Cardiac muscle cell (in vitro differentiated cells and primary cell): Measurements from ENCODE around the gene LRP1B. TPM values are rescaled to one million over a fixed set of nuclear protein-coding genes. Genes with fewer than 3 reads are reported as not detected.
"Not testable (repeated sequence)": the region's sequence is repeated elsewhere in the genome, so short reads cannot be mapped to it uniquely, and the experiment has no call there.

Experiments
- DNase-seq, 2 donors: peaks; one replicate each; pipeline versions ENCODE4 v3.0.0 to v3.0.0-alpha.2; 2010 to 2017; ENCODE audit warnings: low read depth in 1 of 2, low spot score in 1 of 2
- H3K27ac ChIP-seq: fragments of 200-600 bp; sonication (generic); 2 replicates; pipeline ENCODE4 v1.5.1; 2016
- H3K27me3 ChIP-seq: fragments of 200-600 bp; sonication (generic); 2 replicates; pipeline ENCODE4 v1.6.0; 2016; ENCODE audit warnings: control low read depth
- H3K36me3 ChIP-seq: fragments of 200-600 bp; sonication (generic); 2 replicates; pipeline ENCODE4 v1.5.1; 2016; ENCODE audit warnings: control low read depth
- H3K4me1 ChIP-seq: fragments of 200-600 bp; sonication (generic); 2 replicates; pipeline ENCODE4 v1.8.1; 2017; ENCODE audit warnings: low read depth, mild to moderate bottlenecking, mixed run types
- H3K4me3 ChIP-seq: fragments of 200-600 bp; sonication (generic); 2 replicates; pipeline ENCODE4 v1.5.1; 2016; ENCODE audit warnings: mild to moderate bottlenecking
- H3K9me3 ChIP-seq: fragments of 200-600 bp; sonication (generic); 2 replicates; pipeline ENCODE4 v1.5.1; 2017; ENCODE audit warnings: low read depth, mild to moderate bottlenecking, control low read depth
- polyA plus RNA-seq: library from polyadenylated mRNA; unstranded; fragments of >200 nt; fragmentation: Nextera tagmentation; extraction: Ambion mirVana; gene quantifications from 2 replicates; pipeline ENCODE4 v1.2.1, GENCODE V29; 2016
- total RNA-seq: library from RNA; depleted of rRNA; stranded (reverse); fragments of >200 nt; gene quantifications from 2 replicates; pipeline ENCODE4 v1.2.3, GENCODE V29; 2016
- TF ChIP-seq, protein P1 (sequence below): IDR thresholded peaks from 2 replicates; pipeline ENCODE4 v1.5.1; 2012; ENCODE audit warnings: low read depth, mild to moderate bottlenecking, low read length

The LRP1B gene
- total and polyA plus RNA-seq, 2 experiments from 2014 or later = 1.2 to 2.5 TPM

DNA sequence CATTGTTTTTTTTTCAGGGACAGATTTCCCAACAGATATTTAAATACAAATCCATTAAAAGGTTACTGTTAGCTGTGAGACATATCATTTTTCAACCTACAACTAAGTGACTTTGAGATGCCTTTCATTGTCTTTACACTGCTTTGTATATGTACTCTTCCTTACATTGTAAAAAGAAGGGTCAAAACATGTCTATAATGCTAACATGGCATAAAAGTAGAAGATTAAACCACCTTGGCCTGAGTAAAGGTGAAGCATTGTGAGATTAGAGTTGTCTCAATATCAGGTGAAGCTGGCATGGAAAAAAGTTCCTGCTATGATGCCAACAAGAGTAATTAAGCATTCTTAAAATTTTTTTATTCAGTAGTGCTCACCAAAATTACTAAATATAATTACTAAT is 1842.1 kb downstream of the LRP1B start:
- Histone ChIP-seq H3K4me3 (no peak overlapping the region), H3K27me3 (no peaks in the 10 kb centered on the region), H3K9me3 (no peaks in the 10 kb centered on the region), H3K27ac (no peak overlapping the region), H3K36me3 (no peaks in the 10 kb centered on the region), H3K4me1 (no peaks in the 10 kb centered on the region)
- TF ChIP-seq, protein P1, sequence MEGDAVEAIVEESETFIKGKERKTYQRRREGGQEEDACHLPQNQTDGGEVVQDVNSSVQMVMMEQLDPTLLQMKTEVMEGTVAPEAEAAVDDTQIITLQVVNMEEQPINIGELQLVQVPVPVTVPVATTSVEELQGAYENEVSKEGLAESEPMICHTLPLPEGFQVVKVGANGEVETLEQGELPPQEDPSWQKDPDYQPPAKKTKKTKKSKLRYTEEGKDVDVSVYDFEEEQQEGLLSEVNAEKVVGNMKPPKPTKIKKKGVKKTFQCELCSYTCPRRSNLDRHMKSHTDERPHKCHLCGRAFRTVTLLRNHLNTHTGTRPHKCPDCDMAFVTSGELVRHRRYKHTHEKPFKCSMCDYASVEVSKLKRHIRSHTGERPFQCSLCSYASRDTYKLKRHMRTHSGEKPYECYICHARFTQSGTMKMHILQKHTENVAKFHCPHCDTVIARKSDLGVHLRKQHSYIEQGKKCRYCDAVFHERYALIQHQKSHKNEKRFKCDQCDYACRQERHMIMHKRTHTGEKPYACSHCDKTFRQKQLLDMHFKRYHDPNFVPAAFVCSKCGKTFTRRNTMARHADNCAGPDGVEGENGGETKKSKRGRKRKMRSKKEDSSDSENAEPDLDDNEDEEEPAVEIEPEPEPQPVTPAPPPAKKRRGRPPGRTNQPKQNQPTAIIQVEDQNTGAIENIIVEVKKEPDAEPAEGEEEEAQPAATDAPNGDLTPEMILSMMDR = no peak
- DNase-seq = no peak

DNA sequence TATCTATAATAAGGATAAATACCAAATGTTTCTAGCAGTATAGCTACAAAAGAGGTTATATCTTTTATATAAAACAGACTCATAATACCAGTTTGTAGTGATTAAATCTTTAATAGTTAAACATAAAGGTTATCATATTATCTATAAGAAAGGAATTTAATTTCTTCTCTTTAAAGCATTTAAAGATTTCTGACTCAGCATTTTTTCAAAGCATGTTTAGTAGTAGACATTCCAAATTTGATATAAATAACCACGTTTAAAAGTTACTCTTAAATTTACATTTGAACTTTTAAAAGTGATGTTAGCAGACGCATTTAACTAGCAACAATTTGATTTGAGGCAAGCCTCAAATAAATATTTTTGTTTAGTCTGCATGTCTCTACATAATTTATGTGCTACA is 1842.6 kb downstream of the LRP1B start:
- H3K4me3 ChIP-seq = no peak overlapping the region
- DNase-seq = no peak
- TF ChIP-seq, protein P1 = no peak
- no peaks in the 10 kb centered on the region for H3K36me3 ChIP-seq
- no peaks in the 10 kb centered on the region for H3K9me3 ChIP-seq
- H3K27me3 ChIP-seq = no peaks in the 10 kb centered on the region
- H3K27ac ChIP-seq = no peak overlapping the region
- H3K4me1 ChIP-seq = no peaks in the 10 kb centered on the region

DNA sequence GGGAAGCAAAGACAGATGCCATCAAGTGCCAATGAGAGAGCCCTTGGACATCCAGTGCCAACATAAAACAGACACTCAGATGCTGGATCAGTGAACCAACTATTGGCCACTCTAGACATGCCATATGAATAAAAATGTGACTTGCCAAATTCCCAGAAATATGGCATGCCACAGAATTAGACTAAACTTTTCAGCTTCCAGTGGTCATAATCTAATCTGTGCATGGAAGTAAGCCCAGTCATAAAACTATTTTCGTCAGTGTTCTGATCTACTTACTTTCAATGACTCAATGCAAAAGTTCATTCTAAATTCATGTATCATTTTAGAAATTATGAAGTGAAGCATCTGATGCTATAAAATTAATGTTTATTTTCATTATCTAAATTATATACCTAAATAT is 1844.4 kb downstream of the LRP1B start:
- TF ChIP-seq, protein P1 = no peak
- no peak overlapping the region for H3K27ac ChIP-seq
- H3K9me3 ChIP-seq = no peaks in the 10 kb centered on the region
- no peaks in the 10 kb centered on the region for H3K27me3 ChIP-seq
- DNase-seq = peak in 1 of 2 donors; percentile 1
- no peak overlapping the region for H3K4me3 ChIP-seq
- H3K36me3 ChIP-seq = no peaks in the 10 kb centered on the region
- no peaks in the 10 kb centered on the region for H3K4me1 ChIP-seq

DNA sequence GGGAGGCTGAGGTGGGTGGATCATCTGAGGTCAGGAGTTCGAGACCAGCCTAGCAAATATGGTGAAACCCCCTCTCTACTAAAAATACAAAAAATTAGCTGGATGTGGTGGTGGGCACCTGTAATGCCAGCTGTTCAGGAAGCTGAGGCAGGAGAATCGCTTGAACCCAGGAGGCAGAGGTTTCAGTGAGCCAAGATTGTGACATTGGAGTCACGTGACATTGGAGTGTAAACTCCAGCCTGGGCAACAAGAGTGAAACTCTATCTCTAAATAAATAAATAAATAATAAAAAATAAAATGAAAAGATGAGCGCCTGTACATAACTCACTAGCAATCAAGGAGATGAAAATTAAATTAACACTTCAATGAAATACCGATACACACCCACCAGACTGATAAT is 1853.5 kb downstream of the LRP1B start:
- H3K4me1 ChIP-seq, H3K9me3 ChIP-seq, H3K4me3 ChIP-seq, DNase-seq, H3K27me3 ChIP-seq, H3K27ac ChIP-seq, H3K36me3 ChIP-seq: not testable (repeated sequence)

DNA sequence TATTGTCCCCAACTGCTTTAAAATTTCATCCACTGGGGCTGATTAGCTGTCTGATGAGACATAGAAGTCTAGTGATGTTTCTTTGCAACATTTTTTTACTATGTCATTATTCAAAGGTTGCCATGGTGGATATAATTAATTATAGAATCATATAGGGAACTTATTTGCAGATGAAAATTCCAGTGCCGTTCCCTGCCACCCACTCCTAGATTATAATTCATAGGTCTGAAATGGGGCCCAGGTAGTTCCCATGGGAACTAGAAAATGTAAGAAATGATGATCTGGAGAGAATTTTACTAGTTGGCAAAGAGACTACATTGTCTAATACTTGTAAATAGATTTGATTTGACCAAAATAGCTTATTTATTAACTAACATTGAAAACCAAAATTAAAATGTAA is 1854.2 kb downstream of the LRP1B start:
- no peak overlapping the region for H3K27ac ChIP-seq
- H3K36me3 ChIP-seq = no peaks in the 10 kb centered on the region
- no peaks in the 10 kb centered on the region for H3K9me3 ChIP-seq
- no peaks in the 10 kb centered on the region for H3K4me1 ChIP-seq
- H3K4me3 ChIP-seq = no peak overlapping the region
- TF ChIP-seq, protein P1 = no peak
- no peaks in the 10 kb centered on the region for H3K27me3 ChIP-seq
- DNase-seq = no peak

DNA sequence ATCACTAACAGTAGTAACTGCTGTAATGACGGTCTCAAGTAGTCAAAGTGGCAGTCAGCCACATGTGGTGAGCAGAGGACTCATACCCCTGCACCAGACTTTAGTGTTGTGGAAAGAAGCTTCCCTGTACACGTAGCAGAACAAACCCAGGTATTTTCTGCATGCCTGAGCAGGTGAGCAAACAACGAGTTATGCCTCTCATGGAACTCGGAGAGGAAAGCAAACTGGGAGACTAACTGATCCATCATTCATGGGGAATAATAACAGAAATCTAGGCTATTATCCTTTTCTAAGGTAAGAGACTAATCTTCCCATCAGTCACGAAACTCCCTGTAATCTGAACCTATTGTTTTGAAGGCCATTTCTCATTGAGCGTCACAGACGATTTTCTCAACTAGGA is 1855.4 kb downstream of the LRP1B start:
- Histone ChIP-seq H3K9me3 (no peaks in the 10 kb centered on the region), H3K4me3 (no peak overlapping the region), H3K27me3 (no peaks in the 10 kb centered on the region), H3K36me3 (no peaks in the 10 kb centered on the region), H3K27ac (no peak overlapping the region), H3K4me1 (no peaks in the 10 kb centered on the region)
- DNase-seq = no peak
- TF ChIP-seq, protein P1 = no peak
